GM10248 (cell line): ENCODE results near the gene CCDC51.

Source experiments
- CTCF ChIA-PET: fragments of 300-600 bp; sonication (Branson Sonifier 250); formaldehyde crosslinking; extraction: SDS; loops from one replicate; lab custom pipeline; 2021; ENCODE audit warnings: antibody characterized with exemption; lab: Yijun Ruan, JAX
- POLR2A ChIA-PET: fragments of 350-650 bp; sonication (Branson Sonifier 250); formaldehyde crosslinking; extraction: SDS; loops from one replicate; lab custom pipeline; 2020; ENCODE audit warnings: antibody characterized with exemption; lab: Yijun Ruan, JAX
- DNase-seq: peaks from one replicate; pipeline ENCODE4 v3.0.0; 2012; ENCODE audit errors: extremely low spot score
- TF ChIP-seq, protein P1 (sequence below): IDR thresholded peaks from 2 replicates; pipeline ENCODE4 v1.5.1; 2012; ENCODE audit warnings: mild to moderate bottlenecking, low read depth; ENCODE audit errors: extremely low read depth, missing control alignments, control extremely low read depth

The CCDC51 gene

GRCh38 chr3:48398701-48399386 lies 41.1 kb downstream of the CCDC51 start:
- ChIA-PET POLR2A (no interaction called here), CTCF (interaction anchor here (0.9 to 30.6 kb wide), 8 partner anchors 11 to 160 kb away, joined by 3 to 863 read pairs (median 10); partner anchors contain the start of genes CCDC51, FBXW12, PLXNB1 and TMA7)
- TF ChIP-seq, protein P1, sequence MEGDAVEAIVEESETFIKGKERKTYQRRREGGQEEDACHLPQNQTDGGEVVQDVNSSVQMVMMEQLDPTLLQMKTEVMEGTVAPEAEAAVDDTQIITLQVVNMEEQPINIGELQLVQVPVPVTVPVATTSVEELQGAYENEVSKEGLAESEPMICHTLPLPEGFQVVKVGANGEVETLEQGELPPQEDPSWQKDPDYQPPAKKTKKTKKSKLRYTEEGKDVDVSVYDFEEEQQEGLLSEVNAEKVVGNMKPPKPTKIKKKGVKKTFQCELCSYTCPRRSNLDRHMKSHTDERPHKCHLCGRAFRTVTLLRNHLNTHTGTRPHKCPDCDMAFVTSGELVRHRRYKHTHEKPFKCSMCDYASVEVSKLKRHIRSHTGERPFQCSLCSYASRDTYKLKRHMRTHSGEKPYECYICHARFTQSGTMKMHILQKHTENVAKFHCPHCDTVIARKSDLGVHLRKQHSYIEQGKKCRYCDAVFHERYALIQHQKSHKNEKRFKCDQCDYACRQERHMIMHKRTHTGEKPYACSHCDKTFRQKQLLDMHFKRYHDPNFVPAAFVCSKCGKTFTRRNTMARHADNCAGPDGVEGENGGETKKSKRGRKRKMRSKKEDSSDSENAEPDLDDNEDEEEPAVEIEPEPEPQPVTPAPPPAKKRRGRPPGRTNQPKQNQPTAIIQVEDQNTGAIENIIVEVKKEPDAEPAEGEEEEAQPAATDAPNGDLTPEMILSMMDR = no peak
- no peak for DNase-seq

- CTCF ChIA-PET = interaction anchor here (1.7 to 30.6 kb wide), 5 partner anchors 11 to 161 kb away, joined by 5 to 863 read pairs (median 29); partner anchors contain the start of genes CCDC51, PLXNB1 and TMA7
- TF ChIP-seq, protein P1 = no peak
- POLR2A ChIA-PET = no interaction called here
- no peak for DNase-seq
Observed at GRCh38 chr3:48397767-48398681, 41.9 kb downstream of the CCDC51 start.

DNA sequence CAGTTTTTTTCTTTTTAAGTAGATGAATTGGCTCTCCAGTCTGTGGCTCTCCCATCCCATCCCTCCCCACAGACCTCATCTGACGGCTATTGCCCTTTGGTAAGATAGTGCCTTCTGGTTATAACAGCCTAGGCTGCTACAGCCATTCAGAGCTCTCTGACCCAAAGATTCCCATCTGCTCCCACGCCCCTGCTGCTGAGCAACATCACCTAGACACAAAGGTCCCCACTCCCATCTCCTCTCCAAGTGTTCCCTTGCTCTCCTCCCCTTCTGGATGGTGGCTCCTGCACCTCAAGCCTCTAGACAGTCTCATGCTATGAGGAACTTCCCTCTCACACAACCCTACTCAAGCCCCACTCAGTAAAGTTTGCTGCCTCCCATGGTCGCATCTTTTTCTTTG lies 44.2 kb downstream of the CCDC51 start:
- DNase-seq = no peak
- TF ChIP-seq, protein P1 = no peak
- POLR2A ChIA-PET = no interaction called here
- CTCF ChIA-PET = interaction anchor here (6.0 kb wide), 1 partner anchor 41 kb away, joined by 37 read pairs; no protein-coding TSS in a partner anchor

- POLR2A ChIA-PET = no interaction called here
- no peak for DNase-seq
- TF ChIP-seq, protein P1 = no peak
- CTCF ChIA-PET = interaction anchor here (6.0 kb wide), 1 partner anchor 42 kb away, joined by 37 read pairs; no protein-coding TSS in a partner anchor
Observed at GRCh38 chr3:48394391-48394790, 45.5 kb downstream of the CCDC51 start.

DNA sequence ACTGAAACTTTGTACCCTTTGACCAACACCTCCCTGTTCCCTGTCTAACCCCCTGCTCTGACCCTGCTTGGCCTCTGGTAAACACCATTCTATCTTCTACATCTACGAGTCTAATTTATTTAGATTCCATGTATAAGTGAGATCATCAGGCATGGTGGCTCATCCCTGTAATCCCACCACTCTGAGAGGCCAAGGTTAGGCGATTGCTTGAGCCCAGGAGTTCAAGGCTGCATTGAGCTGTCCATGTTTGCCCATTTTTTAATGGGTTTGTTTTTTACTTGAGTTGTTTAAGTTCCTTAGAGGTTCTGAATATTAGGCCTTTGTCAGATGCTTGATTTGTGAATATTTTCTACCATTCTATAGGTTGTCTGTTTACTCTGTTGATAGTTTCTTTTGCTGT lies 51.0 kb downstream of the CCDC51 start:
- POLR2A ChIA-PET = no interaction called here
- TF ChIP-seq, protein P1 = no peak
- CTCF ChIA-PET = interaction anchor here (1.3 to 2.1 kb wide), 3 partner anchors 12 to 47 kb away, joined by 3 to 9 read pairs (median 6); no protein-coding TSS in a partner anchor
- no peak for DNase-seq

DNA sequence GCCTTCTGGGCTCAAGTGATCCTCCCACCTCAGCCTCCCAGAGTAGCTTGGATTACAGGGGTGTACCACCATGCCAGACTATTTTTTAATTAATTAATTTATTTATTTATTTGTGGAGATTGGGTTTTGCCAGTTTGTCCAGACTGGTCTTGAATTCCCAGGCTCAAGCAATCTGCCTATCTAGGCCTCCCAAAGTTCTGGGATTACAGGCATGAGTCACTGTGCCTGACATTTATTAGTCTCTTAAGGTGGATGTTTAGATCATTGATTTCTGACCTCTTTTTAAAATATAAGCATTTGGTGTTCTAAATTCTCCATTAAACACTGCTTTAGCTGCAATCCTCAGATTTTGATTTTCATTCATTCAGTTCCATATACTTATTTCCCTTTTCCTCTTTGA lies 52.3 kb downstream of the CCDC51 start:
- DNase-seq = no peak
- TF ChIP-seq, protein P1 = no peak
- POLR2A ChIA-PET = no interaction called here
- CTCF ChIA-PET = interaction anchor here (1.2 to 3.0 kb wide), 3 partner anchors 11 to 48 kb away, joined by 5 to 16 read pairs (median 9); no protein-coding TSS in a partner anchor
